ENCODE results near the gene MGLL.

- TF ChIP-seq CTCF (IDR thresholded peaks at IDR 0.05) (no peak), EZH2 (IDR thresholded peaks at IDR 0.05; ENCODE audit: borderline replicate concordance, insufficient read depth, low read depth, low read length, poor library complexity, severe bottlenecking) (no peak)
Observed at GRCh38 chr3:127789990-127790881, 32.1 kb downstream of the MGLL start.
